Rectal smooth muscle tissue (tissue), 1 donor: ENCODE data around the gene DCANP1.

ENCODE experiments used
- H3K27ac ChIP-seq: one replicate; pipeline ENCODE4 v1.7.0; 2013; ENCODE audit warnings: low read depth, low read length, inconsistent platforms
- H3K27me3 ChIP-seq: one replicate; pipeline ENCODE4 v1.7.0; 2013; ENCODE audit warnings: low read length; ENCODE audit not compliant: control insufficient read depth, insufficient read depth
- H3K36me3 ChIP-seq: one replicate; pipeline ENCODE4 v1.7.0; 2013; ENCODE audit warnings: low read length; ENCODE audit not compliant: control insufficient read depth, insufficient read depth
- H3K4me1 ChIP-seq: one replicate; pipeline ENCODE4 v1.7.0; 2013; ENCODE audit warnings: low read length; ENCODE audit not compliant: control insufficient read depth, insufficient read depth
- H3K4me3 ChIP-seq: one replicate; pipeline ENCODE4 v1.7.0; 2013; ENCODE audit warnings: low read length
- H3K9ac ChIP-seq: one replicate; pipeline ENCODE4 v1.7.0; 2013; ENCODE audit warnings: low read length

The DCANP1 gene

GRCh38 chr5:135460246-135461033 lies 13.3 kb upstream of the DCANP1 start:
- Histone ChIP-seq H3K27ac (no peak overlapping the region), H3K4me3 (no peak overlapping the region), H3K27me3 (no peaks in the 10 kb centered on the region), H3K36me3 (no peaks in the 10 kb centered on the region), H3K9ac (no peak overlapping the region), H3K4me1 (no peaks in the 10 kb centered on the region)

GRCh38 chr5:135458921-135459331 lies 11.8 kb upstream of the DCANP1 start:
- Histone ChIP-seq H3K4me1 (no peaks in the 10 kb centered on the region), H3K9ac (no peak overlapping the region), H3K27ac (no peak overlapping the region), H3K36me3 (no peaks in the 10 kb centered on the region), H3K27me3 (no peaks in the 10 kb centered on the region), H3K4me3 (no peak overlapping the region)

DNA sequence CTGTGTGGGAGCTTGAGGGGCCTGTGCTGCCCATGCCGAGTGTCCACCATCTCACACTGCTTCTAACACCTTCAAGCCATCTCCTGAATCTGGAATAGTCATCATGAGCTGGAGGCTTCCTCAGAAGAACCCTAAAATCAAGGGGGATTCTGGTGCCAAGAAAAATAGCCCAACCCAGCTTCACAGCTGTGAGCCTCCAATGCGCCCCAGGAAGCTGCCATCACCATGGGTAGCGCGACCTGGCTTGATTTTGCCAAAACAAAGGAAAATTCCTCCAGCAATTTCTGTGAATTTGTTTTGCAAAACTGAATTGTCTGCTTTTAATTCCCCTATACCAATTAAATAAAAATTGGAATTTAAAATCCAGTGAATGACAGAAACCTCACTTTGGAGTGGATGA lies 11.2 kb upstream of the DCANP1 start:
- Histone ChIP-seq H3K9ac (no peak overlapping the region), H3K4me1 (no peaks in the 10 kb centered on the region), H3K4me3 (no peak overlapping the region), H3K27ac (no peak overlapping the region), H3K27me3 (no peaks in the 10 kb centered on the region), H3K36me3 (no peaks in the 10 kb centered on the region)

GRCh38 chr5:135457424-135458071 lies 10.4 kb upstream of the DCANP1 start:
- Histone ChIP-seq H3K27me3 (no peaks in the 10 kb centered on the region), H3K9ac (no peak overlapping the region), H3K4me1 (no peaks in the 10 kb centered on the region), H3K36me3 (no peaks in the 10 kb centered on the region), H3K4me3 (no peak overlapping the region), H3K27ac (no peak overlapping the region)

DNA sequence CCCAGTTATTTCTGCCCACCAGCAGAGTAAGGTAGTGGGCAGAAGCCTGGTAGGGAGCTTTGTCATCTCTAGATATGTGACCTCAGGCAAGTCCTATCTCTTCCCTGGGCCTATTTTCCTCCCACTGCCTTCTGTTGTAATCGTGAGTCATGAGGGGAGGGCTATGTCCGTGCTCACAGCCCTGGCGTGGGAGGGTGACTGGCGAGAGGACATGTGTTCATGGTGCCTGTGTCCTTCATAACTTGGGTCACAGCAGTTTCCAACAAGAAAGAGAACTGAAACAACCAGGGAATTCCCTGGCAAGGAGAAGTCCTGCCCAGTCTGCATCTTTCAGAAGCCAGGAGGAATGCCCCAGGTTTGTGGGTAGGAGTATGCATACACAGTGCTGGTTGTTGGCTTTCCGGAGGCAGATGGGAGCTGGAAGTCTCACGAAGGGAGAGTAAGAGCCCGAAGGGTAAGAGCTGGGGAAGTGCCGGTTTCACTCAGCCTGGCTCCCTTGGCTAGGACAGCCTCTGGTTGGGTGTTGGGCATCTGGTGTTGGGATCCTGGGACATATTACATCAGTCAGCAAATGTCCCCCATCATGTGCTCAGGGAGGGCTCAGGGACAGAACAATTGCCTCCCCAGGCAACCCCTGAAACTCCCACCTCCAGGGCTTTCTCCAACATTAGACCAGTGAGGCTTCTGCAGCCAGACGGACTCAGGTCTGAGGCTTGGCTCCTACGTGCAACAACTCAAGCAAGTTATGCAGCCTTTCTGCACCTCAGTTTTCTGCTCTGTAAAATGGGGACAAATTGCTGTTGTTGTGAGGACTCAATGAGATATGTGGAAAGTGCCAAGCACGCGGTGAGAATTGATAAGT lies 9.3 kb upstream of the DCANP1 start:
- no peaks in the 10 kb centered on the region for H3K36me3 ChIP-seq
- H3K27me3 ChIP-seq: no peaks in the 10 kb centered on the region
- no peak overlapping the region for H3K4me3 ChIP-seq
- H3K27ac ChIP-seq: no peak overlapping the region
- H3K4me1 ChIP-seq: no peaks in the 10 kb centered on the region
- no peak overlapping the region for H3K9ac ChIP-seq

DNA sequence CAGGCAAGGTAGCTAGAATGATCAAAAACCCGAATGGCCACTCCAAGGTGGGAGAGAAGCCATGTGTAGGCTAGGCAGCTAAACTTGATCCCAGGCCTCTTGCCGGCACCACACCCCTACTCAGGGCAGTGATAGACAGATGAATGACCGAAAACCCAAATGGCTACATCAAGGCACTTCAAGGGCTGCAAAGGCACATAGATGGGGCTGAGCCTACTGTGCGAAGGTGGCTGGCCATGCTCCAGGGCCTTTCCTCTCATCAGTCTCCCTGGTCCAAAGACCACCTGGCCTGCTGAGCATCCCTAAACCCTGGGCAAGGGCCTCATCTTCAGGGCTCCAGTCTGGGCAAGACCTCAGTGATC lies 8.7 kb upstream of the DCANP1 start:
- Histone ChIP-seq H3K27me3 (no peaks in the 10 kb centered on the region), H3K4me1 (no peaks in the 10 kb centered on the region), H3K27ac (no peak overlapping the region), H3K4me3 (no peak overlapping the region), H3K9ac (no peak overlapping the region), H3K36me3 (no peaks in the 10 kb centered on the region)

DNA sequence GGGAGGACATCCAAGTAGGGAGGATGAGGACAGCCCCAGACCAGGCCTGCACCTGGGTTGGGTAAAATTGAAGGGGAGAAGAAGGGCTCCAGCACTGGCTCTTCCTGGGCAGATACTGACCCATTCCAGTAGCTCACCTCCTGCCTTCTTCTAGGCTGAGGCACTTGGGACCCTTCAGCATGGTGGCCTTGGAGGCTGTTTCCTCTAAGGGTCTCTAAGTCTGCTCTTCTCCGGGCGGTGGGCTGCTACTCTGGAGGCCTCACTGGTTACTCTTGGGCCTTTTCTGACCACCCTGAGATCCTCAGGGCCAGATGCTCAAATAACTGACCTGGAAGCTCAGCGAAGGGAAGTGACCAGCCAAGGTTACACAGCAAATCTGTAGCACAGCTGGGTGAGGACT lies 7.8 kb upstream of the DCANP1 start:
- Histone ChIP-seq H3K4me3 (no peak overlapping the region), H3K27ac (no peak overlapping the region), H3K27me3 (no peaks in the 10 kb centered on the region), H3K4me1 (no peaks in the 10 kb centered on the region), H3K36me3 (no peaks in the 10 kb centered on the region), H3K9ac (no peak overlapping the region)

GRCh38 chr5:135453613-135454012 lies 6.5 kb upstream of the DCANP1 start:
- Histone ChIP-seq H3K27ac (no peak overlapping the region), H3K4me3 (no peak overlapping the region), H3K4me1 (no peaks in the 10 kb centered on the region), H3K9ac (no peak overlapping the region), H3K27me3 (no peaks in the 10 kb centered on the region), H3K36me3 (no peaks in the 10 kb centered on the region)

GRCh38 chr5:135452321-135453030 lies 5.3 kb upstream of the DCANP1 start, which contains the start of gene TIFAB:
Gene TIFAB, minus strand, starts transcription at chr5:135452351. Its CDS starts 2,412 bp downstream, at chr5:135449939.
- H3K4me1 ChIP-seq: no peaks in the 10 kb centered on the region
- no peaks in the 10 kb centered on the region for H3K27me3 ChIP-seq
- H3K9ac ChIP-seq: no peak within 1 kb of the TSS
- no peaks in the 10 kb centered on the region for H3K36me3 ChIP-seq
- H3K4me3 ChIP-seq: no peak within 1 kb of the TSS
- no peak within 1 kb of the TSS for H3K27ac ChIP-seq

GRCh38 chr5:135451581-135452320 lies 4.6 kb upstream of the DCANP1 start:
- no peak overlapping the region for H3K4me3 ChIP-seq
- no peaks in the 10 kb centered on the region for H3K36me3 ChIP-seq
- H3K9ac ChIP-seq: no peak overlapping the region

GRCh38 chr5:135450952-135451351 lies 3.8 kb upstream of the DCANP1 start:
- Histone ChIP-seq H3K4me3 (no peak overlapping the region), H3K9ac (no peak overlapping the region), H3K27me3 (no peaks in the 10 kb centered on the region), H3K27ac (no peak overlapping the region), H3K4me1 (no peaks in the 10 kb centered on the region), H3K36me3 (no peaks in the 10 kb centered on the region)

More at GRCh38 chr5:135451581-135452320, 4.6 kb upstream of the DCANP1 start:
- no peaks in the 10 kb centered on the region for H3K4me1 ChIP-seq
- H3K27ac ChIP-seq: no peak overlapping the region
- H3K27me3 ChIP-seq: no peaks in the 10 kb centered on the region
